Kidney (tissue), 14 donors: Measurements from ENCODE around the gene ZBED4. TPM values are rescaled to one million over a fixed set of nuclear protein-coding genes. Genes with fewer than 3 reads are reported as not detected.
A peak's percentile ranks its signal among the peaks of the same experiment; 100 is the strongest.

ENCODE experiments used
- DNase-seq, 5 donors: peaks; one replicate each; pipeline ENCODE4 v3.0.0-alpha.2; 2013 to 2020
- FAIRE-seq: peaks from 2 replicates; lab custom pipeline; 2012; peaks lifted over from hg19 to GRCh38; lab: Jason Lieb, UNC
- H3K27ac ChIP-seq, 2 donors: one replicate each; pipeline ENCODE4 v1.7.0; 2013; ENCODE audit warnings: low read depth in 2 of 2, low read length in 2 of 2, inconsistent platforms in 1 of 2
- H3K27me3 ChIP-seq: one replicate; pipeline ENCODE4 v1.7.1; 2013; ENCODE audit warnings: low read length, inconsistent platforms; ENCODE audit not compliant: control insufficient read depth, insufficient read depth
- H3K36me3 ChIP-seq, 3 donors: one replicate each; pipeline versions ENCODE4 v1.7.0 to v1.7.1; 2013; ENCODE audit warnings: low read length in 3 of 3, control low read depth in 1 of 3, inconsistent platforms in 1 of 3; ENCODE audit not compliant: insufficient read depth in 3 of 3, control insufficient read depth in 2 of 3
- H3K4me1 ChIP-seq, 3 donors: one replicate each; pipeline versions ENCODE4 v1.7.0 to v1.7.1; 2013; ENCODE audit warnings: low read length in 3 of 3, inconsistent platforms in 1 of 3, low read depth in 1 of 3; ENCODE audit not compliant: control insufficient read depth in 2 of 3, insufficient read depth in 2 of 3
- H3K4me3 ChIP-seq, 3 donors: one replicate each; pipeline versions ENCODE4 v1.7.0 to v1.8.1; 2013; ENCODE audit warnings: low read length in 3 of 3, control low read depth in 1 of 3, inconsistent platforms in 1 of 3
- H3K9ac ChIP-seq, 3 donors: one replicate each; pipeline versions ENCODE4 v1.7.0 to v1.7.1; 2013; ENCODE audit warnings: low read length in 3 of 3, control low read depth in 1 of 3, inconsistent platforms in 1 of 3
- H3K9me3 ChIP-seq, 3 donors: one replicate each; pipeline versions ENCODE4 v1.7.0 to v1.7.1; 2013; ENCODE audit warnings: low read length in 3 of 3, control low read depth in 1 of 3, inconsistent platforms in 1 of 3; ENCODE audit not compliant: control insufficient read depth in 2 of 3, insufficient read depth in 1 of 3
- CTCF ChIP-seq: IDR thresholded peaks from 3 replicates; pipeline ENCODE4 v1.5.1; 2012; ENCODE audit warnings: mild to moderate bottlenecking, moderate library complexity, borderline replicate concordance; ENCODE audit not compliant: insufficient read depth; ENCODE audit errors: extremely low read depth
- intact Hi-C: fragments of 100-400 bp; cut with DNase I; formaldehyde crosslinking; loops from one replicate; pipeline ENCODE4 v1.11.1; 2022
- polyA plus RNA-seq: library from polyadenylated mRNA; stranded (reverse); fragments of 350-450 nt; fragmentation: Illumina TruSeq; extraction: RNeasy Lipid Tissue Mini Kit (QIAGEN cat#74804); gene quantifications from one replicate; pipeline ENCODE4 v1.2.3, GENCODE V29; 2014; ENCODE audit warnings: low read depth, low replicate concordance; ENCODE audit not compliant: insufficient read depth
- total RNA-seq: library from RNA; stranded (reverse); fragmentation: NEBNext Ultra II Directional; extraction: Animal tissue kit (Norgen Biotek cat#: 25700); gene quantifications from one replicate; pipeline ENCODE4 v1.2.1, GENCODE V29; 2021
- donor health status: control.
- donor health status: control.
- donor health status: control.
- donor health status: control.
- donor health status: control.
- donor health status: DM: yes; HTN: yes; CAD: no.
- donor health status: Normal renal cell carcinoma (clear cell type).

ZBED4 gene
- total and polyA plus RNA-seq, 2 donors from 2014 or later: 2.1 to 12.9 TPM

- TF ChIP-seq CTCF: no peak
- DNase-seq (peak in 1 of 5 donors; percentile 35), FAIRE-seq (no peak)
- Histone ChIP-seq H3K9ac (no peak overlapping the region), H3K4me1 (peaks cover 0 to 4% (median 0%) of the 10 kb centered on the region in 3 donors), H3K36me3 (peaks cover 0 to 8% (median 0%) of the 10 kb centered on the region in 3 donors), H3K27ac (no peak overlapping the region), H3K9me3 (no peaks in the 10 kb centered on the region), H3K4me3 (no peak overlapping the region), H3K27me3 (no peaks in the 10 kb centered on the region)
- intact Hi-C loops: no loop called here
These were observed 59.8 kb downstream of the ZBED4 start for GRCh38 chr22:49913446-49913845.

- peak in 1 of 5 donors; percentile 50 for DNase-seq
- Histone ChIP-seq H3K27me3 (no peaks in the 10 kb centered on the region), H3K9me3 (no peaks in the 10 kb centered on the region), H3K4me1 (peaks cover 0 to 9% (median 0%) of the 10 kb centered on the region in 3 donors), H3K27ac (no peak overlapping the region), H3K4me3 (no peak overlapping the region), H3K36me3 (peaks cover 0 to 8% (median 0%) of the 10 kb centered on the region in 3 donors), H3K9ac (no peak overlapping the region)
- intact Hi-C loops: no loop called here
- no peak for TF ChIP-seq CTCF
- no peak for FAIRE-seq
These were observed 60.6 kb downstream of the ZBED4 start for GRCh38 chr22:49914256-49914655.

- no peak overlapping the region for H3K4me3 ChIP-seq
- no peak for TF ChIP-seq CTCF
- H3K9ac ChIP-seq: no peak overlapping the region
- peak in 1 of 5 donors; percentile 67 for DNase-seq
- H3K36me3 ChIP-seq: peaks cover 0 to 8% (median 5%) of the 10 kb centered on the region in 3 donors
- no peaks in the 10 kb centered on the region for H3K9me3 ChIP-seq
- no peak for FAIRE-seq
- H3K27ac ChIP-seq: no peak overlapping the region
- H3K4me1 ChIP-seq: peaks cover 0 to 10% (median 0%) of the 10 kb centered on the region in 3 donors
- H3K27me3 ChIP-seq: no peaks in the 10 kb centered on the region
- intact Hi-C loops: no loop called here
These were observed 62.0 kb downstream of the ZBED4 start for GRCh38 chr22:49915610-49916009.

- peaks cover 0 to 9% (median 8%) of the 10 kb centered on the region in 3 donors for H3K36me3 ChIP-seq
- H3K9me3 ChIP-seq: no peaks in the 10 kb centered on the region
- no peaks in the 10 kb centered on the region for H3K27me3 ChIP-seq
- peak overlapping the region in 2 of 3 donors; percentile 18 to 80 for H3K4me3 ChIP-seq
- no peak overlapping the region for H3K27ac ChIP-seq
- peaks cover 0 to 10% (median 0%) of the 10 kb centered on the region in 3 donors for H3K4me1 ChIP-seq
- H3K9ac ChIP-seq: no peak overlapping the region
- intact Hi-C loops: no loop called here
- DNase-seq (peak in 1 of 5 donors; percentile 68), FAIRE-seq (no peak)
- TF ChIP-seq CTCF: no peak
These were observed 63.2 kb downstream of the ZBED4 start for GRCh38 chr22:49916831-49917230.
